Middle frontal gyrus (tissue), 1 donor: ENCODE results near the gene MVD.

Experiments used
- DNase-seq: peaks from one replicate; pipeline ENCODE4 v3.0.0-alpha.2; 2015; ENCODE audit warnings: low spot score; ENCODE audit errors: extremely low spot score

The MVD gene

GRCh38 chr16:88627531-88628411, 35.1 kb downstream of the MVD start:
- DNase-seq: no peak

- DNase-seq: no peak
Measured at GRCh38 chr16:88626646-88627045, 36.2 kb downstream of the MVD start.

DNA sequence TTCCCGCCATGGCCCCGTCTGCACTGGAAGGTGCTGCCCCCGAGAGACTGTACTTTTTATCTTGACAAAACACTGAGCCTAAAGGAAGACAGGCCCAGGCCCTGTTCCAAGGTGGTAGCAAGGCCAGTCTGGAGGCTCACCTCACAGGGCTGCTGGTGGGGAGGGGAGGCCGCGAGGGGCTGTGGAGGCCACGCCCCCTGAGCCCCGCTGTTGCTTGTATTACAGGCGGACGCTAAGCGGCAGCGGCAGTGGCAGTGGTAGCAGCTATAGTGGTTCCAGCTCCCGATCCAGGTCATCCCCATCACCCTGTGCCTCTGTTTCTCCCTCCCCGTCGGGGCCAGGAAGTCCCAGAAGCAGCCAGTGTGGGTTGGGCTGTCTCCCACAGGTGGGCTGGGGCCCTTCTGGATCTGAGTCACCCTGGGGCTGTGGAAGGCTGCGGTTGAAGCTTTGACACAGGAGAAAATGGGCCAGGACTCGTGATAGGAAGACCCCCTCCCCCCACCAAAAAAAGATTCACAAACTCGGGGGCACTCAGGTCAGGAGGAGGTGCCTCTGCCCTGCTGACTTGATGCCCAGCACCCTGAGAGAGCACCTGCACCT, 37.8 kb downstream of the MVD start:
- no peak for DNase-seq

- DNase-seq: no peak
Measured at GRCh38 chr16:88624481-88624880, 38.4 kb downstream of the MVD start.

DNA sequence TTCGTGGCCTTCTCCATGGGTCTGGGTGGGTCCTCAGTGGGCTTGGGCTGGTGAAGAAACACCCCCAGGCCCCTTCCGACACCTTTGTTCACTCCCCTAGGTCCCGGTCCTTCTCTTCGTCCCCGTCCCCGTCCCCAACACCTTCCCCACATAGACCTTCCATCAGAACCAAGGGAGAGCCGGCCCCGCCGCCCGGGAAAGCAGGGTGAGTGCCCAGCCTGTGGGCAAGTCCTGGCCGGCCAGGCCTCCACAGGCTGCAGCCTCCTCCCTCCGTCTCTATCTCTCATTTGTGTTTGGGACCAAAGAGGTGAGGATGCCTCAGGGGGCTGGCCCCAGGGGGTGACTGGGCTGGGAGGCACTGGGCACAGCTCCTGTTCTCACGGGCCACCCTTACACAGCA, 39.0 kb downstream of the MVD start:
- DNase-seq: no peak

GRCh38 chr16:88622866-88623265, 40.0 kb downstream of the MVD start:
- DNase-seq: no peak

- DNase-seq: no peak
Measured at GRCh38 chr16:88622125-88622524, 40.8 kb downstream of the MVD start.

- DNase-seq: no peak
Measured at GRCh38 chr16:88619859-88620815, 42.8 kb downstream of the MVD start.

GRCh38 chr16:88618956-88619667, 43.8 kb downstream of the MVD start:
- no peak for DNase-seq

- no peak for DNase-seq
Measured at GRCh38 chr16:88618182-88618955, 44.5 kb downstream of the MVD start.

DNA sequence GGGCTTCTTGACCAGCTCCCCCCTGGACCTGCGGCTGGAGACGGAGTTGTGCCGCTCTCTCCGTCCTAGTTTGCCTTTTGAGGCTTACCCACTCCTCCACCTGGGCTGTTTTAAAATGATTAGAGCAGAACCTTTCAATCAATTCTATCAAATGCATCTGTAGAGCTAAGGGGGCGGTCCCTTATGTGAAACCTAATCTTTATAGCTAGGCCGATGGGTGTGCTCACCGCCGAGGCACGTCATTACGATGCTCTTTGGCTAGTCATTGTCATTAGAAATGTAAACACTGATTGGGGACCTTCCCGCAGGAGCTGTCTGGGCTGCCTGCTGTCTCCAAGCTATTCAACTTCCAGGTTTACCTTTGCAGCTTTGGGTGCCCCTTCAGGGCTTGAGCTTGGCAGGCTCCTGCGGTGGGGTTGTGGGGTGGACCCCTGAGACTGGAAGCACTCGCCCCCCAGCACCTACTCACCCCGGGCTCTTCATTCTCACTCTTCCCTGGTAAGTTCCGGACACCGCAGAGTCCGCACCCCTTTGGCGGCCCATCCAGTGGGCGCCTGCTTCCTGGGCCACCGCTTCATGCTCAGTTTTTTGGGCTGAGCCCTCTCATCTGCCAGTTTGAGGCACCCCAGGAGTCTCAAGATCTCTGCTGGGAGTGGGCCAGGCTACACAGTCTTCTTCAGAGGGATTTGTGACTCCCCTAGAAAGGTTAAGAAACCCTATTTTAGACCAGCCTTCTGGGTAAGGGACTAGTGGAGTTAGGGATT, 45.4 kb downstream of the MVD start:
- DNase-seq: no peak

- no peak for DNase-seq
Measured at GRCh38 chr16:88616736-88617135, 46.2 kb downstream of the MVD start.

DNA sequence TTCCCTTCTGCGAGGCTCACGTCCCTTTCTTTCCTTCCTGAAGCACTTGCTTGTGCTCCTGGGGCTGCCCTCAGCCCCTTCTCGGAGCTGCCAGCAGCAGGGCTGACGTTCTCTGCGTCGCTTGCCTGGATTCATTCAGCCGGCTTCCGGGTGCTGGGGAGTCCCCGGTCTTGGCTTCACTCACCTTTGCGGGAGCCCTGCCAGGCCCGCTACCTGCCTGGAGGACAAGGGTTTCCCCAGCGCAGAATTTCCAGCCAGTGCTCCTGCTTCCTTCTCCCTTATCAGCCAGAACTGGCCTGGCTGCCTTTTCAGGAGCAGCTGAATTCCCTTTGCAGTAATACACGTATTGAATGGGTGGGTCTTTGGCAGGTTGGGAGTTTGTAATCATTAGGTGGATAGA, 46.6 kb downstream of the MVD start:
- DNase-seq: no peak

- no peak for DNase-seq
Measured at GRCh38 chr16:88614818-88615580, 47.9 kb downstream of the MVD start.

GRCh38 chr16:88613911-88614817, 48.7 kb downstream of the MVD start:
- no peak for DNase-seq

- no peak for DNase-seq
Measured at GRCh38 chr16:88613293-88613692, 49.6 kb downstream of the MVD start.

- no peak for DNase-seq
Measured at GRCh38 chr16:88610909-88611812, 51.7 kb downstream of the MVD start.
